Measurements from ENCODE around the gene TMEM239. TPM values are rescaled to one million over a fixed set of nuclear protein-coding genes. Genes with fewer than 3 reads are reported as not detected.

TMEM239 gene
- total and polyA plus RNA-seq, 4 donors = not detected

- Histone ChIP-seq H3K9me3 (ENCODE audit: control insufficient read depth in 4 of 4, low read length in 3 of 4) (no peaks in the 10 kb centered on the region), H3K27me3 (ENCODE audit: control insufficient read depth in 4 of 4, insufficient read depth in 4 of 4, low read length in 3 of 4) (no peaks in the 10 kb centered on the region), H3K4me3 (ENCODE audit: low read depth in 1 of 3, low read length in 3 of 3) (no peak overlapping the region), H3K36me3 (ENCODE audit: control insufficient read depth in 4 of 4, insufficient read depth in 3 of 4, low read depth in 1 of 4, low read length in 3 of 4) (no peaks in the 10 kb centered on the region), H3K4me1 (ENCODE audit: control insufficient read depth in 4 of 4, insufficient read depth in 4 of 4, low read length in 3 of 4) (no peaks in the 10 kb centered on the region), H3K27ac (ENCODE audit: low read depth in 1 of 2, low read length in 2 of 2) (no peak overlapping the region), H3K9ac (ENCODE audit: low read depth in 1 of 2, low read length in 2 of 2) (no peak overlapping the region)
- TF ChIP-seq, protein P1, sequence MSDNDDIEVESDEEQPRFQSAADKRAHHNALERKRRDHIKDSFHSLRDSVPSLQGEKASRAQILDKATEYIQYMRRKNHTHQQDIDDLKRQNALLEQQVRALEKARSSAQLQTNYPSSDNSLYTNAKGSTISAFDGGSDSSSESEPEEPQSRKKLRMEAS (IDR thresholded peaks at IDR 0.05) = no peak
- TF ChIP-seq NR2F2 (IDR thresholded peaks at IDR 0.05) (no peak), ATF3 (IDR thresholded peaks at IDR 0.05) (no peak)
- 93% methylated on average over 4 of the region's 4 CpGs for WGBS
- DNase-seq (ENCODE audit: low spot score) = no peak
Measured at GRCh38 chr20:2849529-2849928, 33.4 kb downstream of the TMEM239 start.

DNA sequence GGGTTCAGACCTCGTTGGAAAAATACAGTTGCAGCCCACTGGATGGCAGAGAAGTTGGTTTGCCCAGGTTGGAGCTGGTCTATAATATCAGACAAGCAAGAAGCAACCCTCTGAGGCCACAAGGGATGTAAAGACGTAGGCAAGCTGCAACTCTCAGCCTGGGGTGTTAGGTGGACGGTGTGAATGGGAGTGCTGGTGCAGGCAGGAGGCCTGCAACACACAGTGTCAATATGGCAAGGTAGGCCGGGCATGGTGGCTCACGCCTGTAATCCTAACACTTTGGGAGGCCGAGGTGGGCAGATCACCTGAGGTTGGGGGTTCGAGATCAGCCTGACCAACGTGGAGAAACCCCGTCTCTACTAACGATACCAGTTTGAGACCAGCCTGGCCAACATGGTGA is 34.9 kb downstream of the TMEM239 start:
- Histone ChIP-seq H3K4me3 (ENCODE audit: low read depth in 1 of 3, low read length in 3 of 3) (no peak overlapping the region), H3K36me3 (ENCODE audit: control insufficient read depth in 4 of 4, insufficient read depth in 3 of 4, low read depth in 1 of 4, low read length in 3 of 4) (no peaks in the 10 kb centered on the region), H3K4me1 (ENCODE audit: control insufficient read depth in 4 of 4, insufficient read depth in 4 of 4, low read length in 3 of 4) (no peaks in the 10 kb centered on the region), H3K9ac (ENCODE audit: low read depth in 1 of 2, low read length in 2 of 2) (no peak overlapping the region), H3K27ac (ENCODE audit: low read depth in 1 of 2, low read length in 2 of 2) (no peak overlapping the region), H3K9me3 (ENCODE audit: control insufficient read depth in 4 of 4, low read length in 3 of 4) (no peaks in the 10 kb centered on the region), H3K27me3 (ENCODE audit: control insufficient read depth in 4 of 4, insufficient read depth in 4 of 4, low read length in 3 of 4) (no peaks in the 10 kb centered on the region)
- 94% methylated on average over 10 of the region's 10 CpGs for WGBS
- DNase-seq (ENCODE audit: low spot score) = no peak
- TF ChIP-seq JUND (IDR thresholded peaks at IDR 0.05) (no peak), FOXA1 (IDR thresholded peaks at IDR 0.05) (no peak), SP1 (IDR thresholded peaks at IDR 0.05) (no peak), RXRA (IDR thresholded peaks at IDR 0.05) (no peak), HNF4A (conservative IDR thresholded peaks at IDR 0.05) (no peak), TAF1 (conservative IDR thresholded peaks at IDR 0.05) (no peak)
- TF ChIP-seq, protein P2, sequence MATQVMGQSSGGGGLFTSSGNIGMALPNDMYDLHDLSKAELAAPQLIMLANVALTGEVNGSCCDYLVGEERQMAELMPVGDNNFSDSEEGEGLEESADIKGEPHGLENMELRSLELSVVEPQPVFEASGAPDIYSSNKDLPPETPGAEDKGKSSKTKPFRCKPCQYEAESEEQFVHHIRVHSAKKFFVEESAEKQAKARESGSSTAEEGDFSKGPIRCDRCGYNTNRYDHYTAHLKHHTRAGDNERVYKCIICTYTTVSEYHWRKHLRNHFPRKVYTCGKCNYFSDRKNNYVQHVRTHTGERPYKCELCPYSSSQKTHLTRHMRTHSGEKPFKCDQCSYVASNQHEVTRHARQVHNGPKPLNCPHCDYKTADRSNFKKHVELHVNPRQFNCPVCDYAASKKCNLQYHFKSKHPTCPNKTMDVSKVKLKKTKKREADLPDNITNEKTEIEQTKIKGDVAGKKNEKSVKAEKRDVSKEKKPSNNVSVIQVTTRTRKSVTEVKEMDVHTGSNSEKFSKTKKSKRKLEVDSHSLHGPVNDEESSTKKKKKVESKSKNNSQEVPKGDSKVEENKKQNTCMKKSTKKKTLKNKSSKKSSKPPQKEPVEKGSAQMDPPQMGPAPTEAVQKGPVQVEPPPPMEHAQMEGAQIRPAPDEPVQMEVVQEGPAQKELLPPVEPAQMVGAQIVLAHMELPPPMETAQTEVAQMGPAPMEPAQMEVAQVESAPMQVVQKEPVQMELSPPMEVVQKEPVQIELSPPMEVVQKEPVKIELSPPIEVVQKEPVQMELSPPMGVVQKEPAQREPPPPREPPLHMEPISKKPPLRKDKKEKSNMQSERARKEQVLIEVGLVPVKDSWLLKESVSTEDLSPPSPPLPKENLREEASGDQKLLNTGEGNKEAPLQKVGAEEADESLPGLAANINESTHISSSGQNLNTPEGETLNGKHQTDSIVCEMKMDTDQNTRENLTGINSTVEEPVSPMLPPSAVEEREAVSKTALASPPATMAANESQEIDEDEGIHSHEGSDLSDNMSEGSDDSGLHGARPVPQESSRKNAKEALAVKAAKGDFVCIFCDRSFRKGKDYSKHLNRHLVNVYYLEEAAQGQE (IDR thresholded peaks at IDR 0.05) = no peak
- TF ChIP-seq, protein P3, sequence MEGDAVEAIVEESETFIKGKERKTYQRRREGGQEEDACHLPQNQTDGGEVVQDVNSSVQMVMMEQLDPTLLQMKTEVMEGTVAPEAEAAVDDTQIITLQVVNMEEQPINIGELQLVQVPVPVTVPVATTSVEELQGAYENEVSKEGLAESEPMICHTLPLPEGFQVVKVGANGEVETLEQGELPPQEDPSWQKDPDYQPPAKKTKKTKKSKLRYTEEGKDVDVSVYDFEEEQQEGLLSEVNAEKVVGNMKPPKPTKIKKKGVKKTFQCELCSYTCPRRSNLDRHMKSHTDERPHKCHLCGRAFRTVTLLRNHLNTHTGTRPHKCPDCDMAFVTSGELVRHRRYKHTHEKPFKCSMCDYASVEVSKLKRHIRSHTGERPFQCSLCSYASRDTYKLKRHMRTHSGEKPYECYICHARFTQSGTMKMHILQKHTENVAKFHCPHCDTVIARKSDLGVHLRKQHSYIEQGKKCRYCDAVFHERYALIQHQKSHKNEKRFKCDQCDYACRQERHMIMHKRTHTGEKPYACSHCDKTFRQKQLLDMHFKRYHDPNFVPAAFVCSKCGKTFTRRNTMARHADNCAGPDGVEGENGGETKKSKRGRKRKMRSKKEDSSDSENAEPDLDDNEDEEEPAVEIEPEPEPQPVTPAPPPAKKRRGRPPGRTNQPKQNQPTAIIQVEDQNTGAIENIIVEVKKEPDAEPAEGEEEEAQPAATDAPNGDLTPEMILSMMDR (IDR thresholded peaks at IDR 0.05; ENCODE audit: low read depth, low read length, missing input control) = no peak
- TF ChIP-seq, protein P4, sequence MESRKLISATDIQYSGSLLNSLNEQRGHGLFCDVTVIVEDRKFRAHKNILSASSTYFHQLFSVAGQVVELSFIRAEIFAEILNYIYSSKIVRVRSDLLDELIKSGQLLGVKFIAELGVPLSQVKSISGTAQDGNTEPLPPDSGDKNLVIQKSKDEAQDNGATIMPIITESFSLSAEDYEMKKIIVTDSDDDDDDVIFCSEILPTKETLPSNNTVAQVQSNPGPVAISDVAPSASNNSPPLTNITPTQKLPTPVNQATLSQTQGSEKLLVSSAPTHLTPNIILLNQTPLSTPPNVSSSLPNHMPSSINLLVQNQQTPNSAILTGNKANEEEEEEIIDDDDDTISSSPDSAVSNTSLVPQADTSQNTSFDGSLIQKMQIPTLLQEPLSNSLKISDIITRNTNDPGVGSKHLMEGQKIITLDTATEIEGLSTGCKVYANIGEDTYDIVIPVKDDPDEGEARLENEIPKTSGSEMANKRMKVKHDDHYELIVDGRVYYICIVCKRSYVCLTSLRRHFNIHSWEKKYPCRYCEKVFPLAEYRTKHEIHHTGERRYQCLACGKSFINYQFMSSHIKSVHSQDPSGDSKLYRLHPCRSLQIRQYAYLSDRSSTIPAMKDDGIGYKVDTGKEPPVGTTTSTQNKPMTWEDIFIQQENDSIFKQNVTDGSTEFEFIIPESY (IDR thresholded peaks at IDR 0.05) = no peak

Measured in liver (tissue), 9 donors.